Activated CD8-positive, alpha-beta T cell treated with anti-CD3 and anti-CD28 coated beads for 36 hours (primary cell): Measurements from ENCODE around the gene BTBD2. TPM values are rescaled to one million over a fixed set of nuclear protein-coding genes. Genes with fewer than 3 reads are reported as not detected.

Experiments used
- ATAC-seq: fragments of 200-7000 bp; cut with Tn5 transposase; one replicate; pipeline ENCODE4 v1.10.0; 2021; ENCODE audit warnings: mild to moderate bottlenecking, moderate library complexity
- CTCF ChIA-PET: fragments of 350-600 bp; sonication (Branson Sonifier 250); formaldehyde crosslinking; loops from one replicate; lab custom pipeline; 2021; ENCODE audit warnings: antibody characterized with exemption; lab: Charles Lee
- POLR2A ChIA-PET: fragments of 350-600 bp; sonication (Branson Sonifier 250); formaldehyde crosslinking; loops from one replicate; lab custom pipeline; 2021; ENCODE audit warnings: antibody characterized with exemption; lab: Charles Lee
- DNase-seq: peaks from one replicate; pipeline ENCODE4 v3.0.0-alpha.2; 2020
- H3K27ac Mint-ChIP-seq: one replicate; pipeline ENCODE4 v1.8.0; 2021; ENCODE audit warnings: mild to moderate bottlenecking, mixed read lengths
- H3K27me3 Mint-ChIP-seq: one replicate; pipeline ENCODE4 v1.8.0; 2021; ENCODE audit warnings: mixed read lengths
- H3K36me3 Mint-ChIP-seq: one replicate; pipeline ENCODE4 v1.8.0; 2021; ENCODE audit warnings: low read depth, mixed read lengths
- H3K4me1 Mint-ChIP-seq: one replicate; pipeline ENCODE4 v1.8.0; 2021; ENCODE audit warnings: low read depth, mixed read lengths
- H3K4me3 Mint-ChIP-seq: one replicate; pipeline ENCODE4 v1.8.0; 2021; ENCODE audit warnings: mild to moderate bottlenecking, moderate library complexity, mixed read lengths
- H3K9me3 Mint-ChIP-seq: one replicate; pipeline ENCODE4 v1.8.0; 2021; ENCODE audit warnings: mixed read lengths
- intact Hi-C: fragments of 100-400 bp; cut with micrococcal nuclease; formaldehyde crosslinking; loops from one replicate; pipeline ENCODE4 v1.10.0; 2022
- total RNA-seq, 2 experiments: library from RNA; stranded (reverse); gene quantifications; one replicate each; pipeline ENCODE4 v1.2.3, GENCODE V29; 2021
- TF ChIP-seq, protein P1 (sequence below): fragments of 200-600 bp; IDR thresholded peaks from one replicate; pipeline ENCODE4 v1.8.0; 2022; ENCODE audit warnings: antibody characterized with exemption, mild to moderate bottlenecking

BTBD2 gene
- total RNA-seq, 2 experiments from 2014 or later: 36.5 to 44.6 TPM

DNA sequence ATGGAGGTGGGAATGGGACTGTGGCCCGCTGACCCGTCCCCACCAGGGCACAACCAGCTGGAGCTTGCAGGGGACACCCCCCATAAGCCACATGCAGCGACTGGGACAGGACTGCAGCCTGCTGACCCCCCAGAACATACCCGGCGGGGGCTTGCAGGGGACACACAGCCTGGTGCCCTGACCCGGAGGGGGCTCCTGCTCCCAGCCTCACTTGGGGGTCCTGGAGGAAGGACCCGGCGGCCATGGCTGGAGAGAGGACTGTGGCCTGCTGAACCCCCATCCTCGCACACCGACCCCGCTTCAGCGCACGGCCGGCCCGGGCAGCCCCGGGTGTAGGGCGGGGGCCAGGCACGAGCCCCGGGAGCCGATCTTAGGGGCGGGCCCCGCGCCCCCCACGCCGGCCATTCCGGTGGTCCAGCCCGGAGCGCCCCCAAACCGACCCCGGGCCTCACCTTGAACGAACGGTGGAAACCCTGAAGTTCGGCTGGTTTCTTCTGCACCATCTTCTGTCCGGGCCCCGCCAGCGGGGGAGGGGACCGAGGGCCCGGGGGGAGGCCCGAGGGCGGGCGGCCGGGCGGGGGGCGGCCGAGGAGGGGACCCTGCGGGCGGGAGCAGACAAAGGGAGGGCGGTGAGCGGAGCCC is 35.0 kb upstream of the BTBD2 start:
- Mint-ChIP-seq H3K36me3 (peaks cover 14% of the 10 kb centered on the region), H3K9me3 (no peaks in the 10 kb centered on the region), H3K27ac (peak overlapping the region; percentile 76), H3K4me1 (peaks cover 48% of the 10 kb centered on the region), H3K4me3 (peak overlapping the region; percentile 83), H3K27me3 (no peaks in the 10 kb centered on the region)
- ChIA-PET POLR2A (interaction anchor here (1.0 to 4.2 kb wide), 5 partner anchors 9 to 44 kb away, joined by 3 to 27 read pairs (median 8); no protein-coding TSS in a partner anchor), CTCF (interaction anchor here (1.0 kb wide), 1 partner anchor 31 kb away, joined by 4 read pairs; no protein-coding TSS in a partner anchor)
- ATAC-seq (no peak), DNase-seq (no peak)
- TF ChIP-seq, protein P1, sequence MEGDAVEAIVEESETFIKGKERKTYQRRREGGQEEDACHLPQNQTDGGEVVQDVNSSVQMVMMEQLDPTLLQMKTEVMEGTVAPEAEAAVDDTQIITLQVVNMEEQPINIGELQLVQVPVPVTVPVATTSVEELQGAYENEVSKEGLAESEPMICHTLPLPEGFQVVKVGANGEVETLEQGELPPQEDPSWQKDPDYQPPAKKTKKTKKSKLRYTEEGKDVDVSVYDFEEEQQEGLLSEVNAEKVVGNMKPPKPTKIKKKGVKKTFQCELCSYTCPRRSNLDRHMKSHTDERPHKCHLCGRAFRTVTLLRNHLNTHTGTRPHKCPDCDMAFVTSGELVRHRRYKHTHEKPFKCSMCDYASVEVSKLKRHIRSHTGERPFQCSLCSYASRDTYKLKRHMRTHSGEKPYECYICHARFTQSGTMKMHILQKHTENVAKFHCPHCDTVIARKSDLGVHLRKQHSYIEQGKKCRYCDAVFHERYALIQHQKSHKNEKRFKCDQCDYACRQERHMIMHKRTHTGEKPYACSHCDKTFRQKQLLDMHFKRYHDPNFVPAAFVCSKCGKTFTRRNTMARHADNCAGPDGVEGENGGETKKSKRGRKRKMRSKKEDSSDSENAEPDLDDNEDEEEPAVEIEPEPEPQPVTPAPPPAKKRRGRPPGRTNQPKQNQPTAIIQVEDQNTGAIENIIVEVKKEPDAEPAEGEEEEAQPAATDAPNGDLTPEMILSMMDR: no peak
- intact Hi-C loops: loop anchor here (5.0 kb wide), 1 partner anchor 37 kb away; no protein-coding TSS in a partner anchor

DNA sequence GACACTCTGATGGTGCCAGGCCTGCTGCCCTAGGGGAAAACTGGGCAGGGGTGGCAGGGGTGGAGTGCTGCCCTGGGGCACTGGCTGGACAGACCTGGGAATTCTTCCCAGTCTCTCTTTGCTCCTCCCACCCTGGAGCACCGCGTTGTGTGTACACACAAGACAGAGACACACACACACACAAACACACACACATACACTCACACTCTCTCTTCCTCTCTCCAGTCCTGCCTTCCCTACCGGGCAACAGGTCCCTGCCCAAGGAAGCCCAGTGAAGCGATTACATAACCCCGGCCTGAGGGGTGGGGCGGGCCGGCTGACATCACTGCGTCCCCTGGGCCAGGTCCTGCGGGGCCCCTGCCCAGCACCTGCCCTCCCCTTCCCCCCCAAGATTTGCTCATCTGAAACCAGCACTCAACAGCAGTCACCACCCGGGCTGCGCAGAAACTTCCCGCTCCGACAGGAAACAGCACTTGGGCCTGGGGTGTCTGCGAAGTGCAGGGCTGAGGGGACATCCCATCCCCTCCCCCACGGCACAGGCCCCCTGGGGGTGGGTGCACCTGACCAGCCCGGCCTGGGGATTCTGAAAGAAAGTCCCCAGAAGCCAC is 34.3 kb upstream of the BTBD2 start:
- Mint-ChIP-seq H3K36me3 (peaks cover 16% of the 10 kb centered on the region), H3K27ac (peak overlapping the region; percentile 76), H3K4me1 (peaks cover 47% of the 10 kb centered on the region), H3K9me3 (no peaks in the 10 kb centered on the region), H3K27me3 (no peaks in the 10 kb centered on the region), H3K4me3 (peak overlapping the region; percentile 83)
- peak; percentile 10 for ATAC-seq
- ChIA-PET CTCF (interaction anchor here (1.0 kb wide), 1 partner anchor 30 kb away, joined by 4 read pairs; no protein-coding TSS in a partner anchor), POLR2A (interaction anchor here (0.8 to 4.2 kb wide), 6 partner anchors 9 to 45 kb away, joined by 3 to 27 read pairs (median 6); no protein-coding TSS in a partner anchor)
- peak; percentile 78 for DNase-seq
- intact Hi-C loops: loop anchor here (5.0 kb wide), 1 partner anchor 37 kb away; no protein-coding TSS in a partner anchor
- TF ChIP-seq, protein P1: no peak

DNA sequence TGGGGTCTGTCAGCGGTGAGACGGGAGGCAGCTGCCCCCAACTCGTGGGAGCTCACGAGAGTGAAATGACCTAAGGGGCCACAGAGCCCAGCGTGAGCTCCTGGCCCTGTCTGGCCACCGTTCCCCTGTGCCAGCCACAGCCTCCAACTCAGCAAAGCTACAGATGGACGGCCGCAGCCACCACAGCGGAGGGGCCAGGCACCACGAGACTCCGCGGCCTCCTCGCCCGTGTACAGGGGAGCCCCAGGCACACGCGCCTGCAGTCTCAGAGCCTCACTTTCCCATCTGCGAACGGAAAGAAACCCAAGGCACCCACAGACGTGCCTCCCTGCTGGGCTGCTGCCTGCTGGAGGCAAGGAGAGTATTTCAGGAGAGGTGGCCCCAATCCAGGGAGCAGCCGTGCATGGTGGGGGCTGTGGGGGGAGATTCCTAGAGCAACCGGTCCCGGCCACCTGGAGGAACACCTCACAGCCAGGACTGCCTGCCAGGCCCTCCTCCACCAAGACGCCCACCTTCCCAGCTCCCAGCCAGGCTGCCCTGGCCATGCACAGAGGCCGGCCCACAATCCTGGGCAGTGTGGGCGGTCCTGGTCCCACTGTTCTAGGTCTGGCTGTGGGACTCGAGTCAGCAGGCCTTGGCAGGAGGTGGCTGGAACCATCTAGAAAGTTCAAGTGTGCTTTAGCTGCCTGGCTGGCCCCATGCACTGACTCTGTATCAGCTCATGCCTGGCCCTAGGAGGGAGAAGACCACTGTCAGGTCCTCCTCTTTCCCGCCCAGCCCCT is 33.6 kb upstream of the BTBD2 start:
- Mint-ChIP-seq H3K9me3 (no peaks in the 10 kb centered on the region), H3K4me3 (peak overlapping the region; percentile 83), H3K27ac (peak overlapping the region; percentile 76), H3K27me3 (no peaks in the 10 kb centered on the region), H3K36me3 (peaks cover 18% of the 10 kb centered on the region), H3K4me1 (peaks cover 46% of the 10 kb centered on the region)
- TF ChIP-seq, protein P1: no peak
- intact Hi-C loops: no loop called here
- DNase-seq (no peak), ATAC-seq (no peak)
- ChIA-PET CTCF (no interaction called here), POLR2A (interaction anchor here (0.6 to 4.2 kb wide), 10 partner anchors 10 to 173 kb away, joined by 3 to 27 read pairs (median 4); no protein-coding TSS in a partner anchor)

DNA sequence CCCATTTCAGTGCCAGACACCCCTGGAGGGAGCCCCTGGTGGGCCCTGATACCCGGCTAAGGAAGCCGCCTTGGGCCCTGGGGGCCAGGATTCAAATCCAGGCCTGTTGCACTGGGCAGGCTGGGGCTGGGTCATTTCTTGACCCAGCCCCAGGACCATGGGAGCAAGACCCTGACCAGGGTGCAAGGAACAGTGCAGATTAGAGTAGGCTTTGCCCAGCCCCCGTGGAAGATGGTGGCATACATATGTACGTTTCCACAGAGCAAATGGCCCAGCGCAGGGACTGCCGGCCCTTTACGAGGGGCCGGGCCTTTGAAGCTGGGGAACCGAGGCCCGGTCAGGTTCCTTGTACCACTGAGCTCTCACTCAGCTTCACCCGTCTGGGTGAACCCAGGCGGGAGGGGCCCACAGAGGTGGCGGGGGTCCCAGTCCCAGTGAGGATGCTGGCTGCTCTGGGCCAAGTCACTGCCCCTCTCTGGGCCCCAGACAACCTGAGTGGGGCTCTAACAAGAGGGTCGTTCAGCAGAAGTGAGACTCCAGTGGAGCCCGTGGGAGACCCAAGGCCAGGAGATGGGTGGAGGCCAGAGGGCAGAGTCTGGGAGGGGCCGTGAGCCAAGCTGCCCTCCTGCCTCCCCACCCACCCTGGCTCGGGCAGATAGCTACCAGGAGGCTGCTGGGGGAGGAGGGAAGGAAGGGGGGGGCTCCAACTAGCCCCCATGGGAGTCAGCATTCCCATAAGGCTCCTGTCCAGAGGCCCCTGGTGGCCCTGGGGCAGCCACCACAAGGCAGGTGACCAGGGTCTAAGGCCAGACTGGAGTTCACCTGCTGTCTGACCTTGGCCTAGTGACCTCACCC is 32.8 kb upstream of the BTBD2 start:
- peak overlapping the region; percentile 64 for H3K27ac Mint-ChIP-seq
- POLR2A ChIA-PET: interaction anchor here (0.6 to 4.2 kb wide), 8 partner anchors 9 to 172 kb away, joined by 3 to 27 read pairs (median 4); no protein-coding TSS in a partner anchor

More for the DNA sequence above, 32.8 kb upstream of the BTBD2 start:
- CTCF ChIA-PET: no interaction called here
- Mint-ChIP-seq H3K36me3 (peaks cover 20% of the 10 kb centered on the region), H3K9me3 (no peaks in the 10 kb centered on the region), H3K4me3 (peak overlapping the region; percentile 83), H3K27me3 (no peaks in the 10 kb centered on the region), H3K4me1 (peaks cover 48% of the 10 kb centered on the region)
- TF ChIP-seq, protein P1: no peak
- intact Hi-C loops: no loop called here
- DNase-seq: no peak
- ATAC-seq: no peak
